DOHH2 (cell line): ENCODE data around the gene UPF3B.

Experiments used
- H3F3A ChIP-seq: fragments of 200-600 bp; sonication (generic), shearing (Covaris generic); 2 replicates; pipeline ENCODE4 v1.6.0; 2016; ENCODE audit warnings: antibody characterized with exemption, mild to moderate bottlenecking; ENCODE audit not compliant: control insufficient read depth, insufficient read depth
- H3K27ac ChIP-seq: fragments of 200-600 bp; sonication (generic); 2 replicates; pipeline ENCODE4 v1.5.1; 2014; ENCODE audit warnings: low read depth, mild to moderate bottlenecking, low read length, moderate library complexity
- H3K27me3 ChIP-seq: fragments of 200-600 bp; sonication (generic); 2 replicates; pipeline ENCODE4 v1.6.1; 2014; ENCODE audit warnings: mild to moderate bottlenecking, low read length, mixed read lengths; ENCODE audit not compliant: control insufficient read depth
- H3K36me3 ChIP-seq: fragments of 200-600 bp; sonication (generic); 2 replicates; pipeline ENCODE4 v1.6.1; 2014; ENCODE audit warnings: mild to moderate bottlenecking, low read length, moderate library complexity, mixed read lengths; ENCODE audit not compliant: control insufficient read depth
- H3K4me1 ChIP-seq: fragments of 200-600 bp; sonication (generic); 2 replicates; pipeline ENCODE4 v1.6.1; 2014; ENCODE audit warnings: mild to moderate bottlenecking, low read length, mixed read lengths; ENCODE audit not compliant: control insufficient read depth
- H3K4me2 ChIP-seq: fragments of 200-600 bp; sonication (generic); 2 replicates; pipeline ENCODE4 v1.6.0; 2014; ENCODE audit warnings: mild to moderate bottlenecking, low read length, moderate library complexity
- H3K4me3 ChIP-seq: fragments of 200-600 bp; sonication (generic); 2 replicates; pipeline ENCODE4 v1.5.1; 2014; ENCODE audit warnings: mild to moderate bottlenecking, low read length, mixed read lengths
- H3K79me2 ChIP-seq: fragments of 200-600 bp; sonication (generic); 2 replicates; pipeline ENCODE4 v1.6.1; 2014; ENCODE audit warnings: mild to moderate bottlenecking, low read length, mixed read lengths; ENCODE audit not compliant: control insufficient read depth
- H3K9me2 ChIP-seq: fragments of 200-600 bp; sonication (generic); replicated peaks from 2 replicates; pipeline ENCODE4 v1.6.1; 2014; ENCODE audit warnings: mild to moderate bottlenecking, low read length, mixed read lengths; ENCODE audit not compliant: control insufficient read depth
- H3K9me3 ChIP-seq: fragments of 200-600 bp; sonication (generic); 2 replicates; pipeline ENCODE4 v1.6.1; 2014; ENCODE audit warnings: antibody characterized with exemption, low read length, mixed read lengths; ENCODE audit not compliant: control insufficient read depth, insufficient read depth
- H4K20me1 ChIP-seq: fragments of 200-600 bp; sonication (generic); 2 replicates; pipeline ENCODE4 v1.6.0; 2014; ENCODE audit warnings: low read depth, mild to moderate bottlenecking, antibody characterized with exemption, low read length, moderate library complexity; ENCODE audit not compliant: control insufficient read depth, insufficient read depth
- CTCF ChIP-seq: fragments of 200-600 bp; sonication (generic); IDR thresholded peaks from one replicate; pipeline ENCODE4 v1.5.1; 2014; ENCODE audit warnings: antibody characterized with exemption, mild to moderate bottlenecking, low read depth, low read length; ENCODE audit not compliant: poor library complexity, severe bottlenecking
- EZH2phosphoT487 ChIP-seq: fragments of 200-600 bp; sonication (generic); IDR thresholded peaks from 2 replicates; pipeline ENCODE4 v1.6.1; 2017; ENCODE audit warnings: borderline replicate concordance, mild to moderate bottlenecking, antibody characterized with exemption, low read length, moderate library complexity, mixed read lengths

UPF3B gene

GRCh38 chrX:119852382-119853353 is at the start of gene UPF3B:
Gene UPF3B (minus strand): TSS chrX:119852963. CDS start chrX:119852928, 35 bp downstream.
- H3K27ac ChIP-seq, result peak within 1 kb of the TSS; percentile 52
- no peak for TF ChIP-seq CTCF
- no peak for TF ChIP-seq EZH2phosphoT487

GRCh38 chrX:119900976-119901375 is 48.2 kb upstream of the UPF3B start:
- TF ChIP-seq EZH2phosphoT487 (no peak), CTCF (no peak)
- H3K4me2 ChIP-seq, result no peak overlapping the region
- H3K9me3 ChIP-seq, result no peaks in the 10 kb centered on the region
- no peak overlapping the region for H3K27ac ChIP-seq
- no peaks in the 10 kb centered on the region for H4K20me1 ChIP-seq
- H3K36me3 ChIP-seq, result no peaks in the 10 kb centered on the region
- no peaks in the 10 kb centered on the region for H3F3A ChIP-seq
- no peaks in the 10 kb centered on the region for H3K27me3 ChIP-seq
- H3K4me1 ChIP-seq, result no peaks in the 10 kb centered on the region
- no peaks in the 10 kb centered on the region for H3K9me2 ChIP-seq
- H3K79me2 ChIP-seq, result no peaks in the 10 kb centered on the region
- no peak overlapping the region for H3K4me3 ChIP-seq

More at GRCh38 chrX:119852382-119853353, at the start of gene UPF3B:
- no peaks in the 10 kb centered on the region for H4K20me1 ChIP-seq
- peak within 1 kb of the TSS; percentile 95 for H3K4me3 ChIP-seq
- peak within 1 kb of the TSS; percentile 77 for H3K4me2 ChIP-seq
- peaks cover 37% of the 10 kb centered on the region for H3K36me3 ChIP-seq
- no peaks in the 10 kb centered on the region for H3F3A ChIP-seq
- no peaks in the 10 kb centered on the region for H3K9me3 ChIP-seq
- no peaks in the 10 kb centered on the region for H3K27me3 ChIP-seq
- H3K4me1 ChIP-seq, result peaks cover 14% of the 10 kb centered on the region
- no peaks in the 10 kb centered on the region for H3K9me2 ChIP-seq
- H3K79me2 ChIP-seq, result peaks cover 25% of the 10 kb centered on the region

GRCh38 chrX:119899125-119899524 is 46.4 kb upstream of the UPF3B start:
- no peaks in the 10 kb centered on the region for H3K36me3 ChIP-seq
- H3K27me3 ChIP-seq, result no peaks in the 10 kb centered on the region
- H3F3A ChIP-seq, result no peaks in the 10 kb centered on the region
- H3K4me1 ChIP-seq, result no peaks in the 10 kb centered on the region
- no peaks in the 10 kb centered on the region for H4K20me1 ChIP-seq
- no peak overlapping the region for H3K4me2 ChIP-seq
- no peak overlapping the region for H3K4me3 ChIP-seq
- H3K79me2 ChIP-seq, result no peaks in the 10 kb centered on the region
- H3K9me2 ChIP-seq, result no peaks in the 10 kb centered on the region
- H3K27ac ChIP-seq, result no peak overlapping the region
- TF ChIP-seq CTCF (no peak), EZH2phosphoT487 (no peak)
- H3K9me3 ChIP-seq, result no peaks in the 10 kb centered on the region
